ENCODE data around the gene UCN3.
"Not testable (repeated sequence)": the region's sequence is repeated elsewhere in the genome, so short reads cannot be mapped to it uniquely, and the experiment has no call there.

Gene UCN3

GRCh38 chr10:5399332-5399731, 34.6 kb downstream of the UCN3 start:
- no peaks in the 10 kb centered on the region for H3K27me3 ChIP-seq (ENCODE audit: control insufficient read depth, insufficient read depth, low read length)
- H3K4me3 ChIP-seq (ENCODE audit: low read length): no peak overlapping the region
- no peaks in the 10 kb centered on the region for H3K4me1 ChIP-seq (ENCODE audit: control insufficient read depth, insufficient read depth, low read length)
- no peak overlapping the region for H3K9ac ChIP-seq (ENCODE audit: low read length)
- H3K36me3 ChIP-seq (ENCODE audit: control insufficient read depth, insufficient read depth, low read length): no peaks in the 10 kb centered on the region
- H3K27ac ChIP-seq (ENCODE audit: low read depth, low read length): no peak overlapping the region

- H3K27me3 ChIP-seq (ENCODE audit: control insufficient read depth, insufficient read depth, low read length): no peaks in the 10 kb centered on the region
- H3K4me3 ChIP-seq (ENCODE audit: low read length): no peak overlapping the region
- no peaks in the 10 kb centered on the region for H3K36me3 ChIP-seq (ENCODE audit: control insufficient read depth, insufficient read depth, low read length)
- H3K9ac ChIP-seq (ENCODE audit: low read length): no peak overlapping the region
- H3K27ac ChIP-seq (ENCODE audit: low read depth, low read length): no peak overlapping the region
- H3K4me1 ChIP-seq (ENCODE audit: control insufficient read depth, insufficient read depth, low read length): no peaks in the 10 kb centered on the region
Measured at GRCh38 chr10:5400468-5401240, 35.9 kb downstream of the UCN3 start.

- Histone ChIP-seq H3K27me3 (ENCODE audit: control insufficient read depth, insufficient read depth, low read length) (no peaks in the 10 kb centered on the region), H3K4me1 (ENCODE audit: control insufficient read depth, insufficient read depth, low read length) (no peaks in the 10 kb centered on the region), H3K9ac (ENCODE audit: low read length) (no peak overlapping the region), H3K4me3 (ENCODE audit: low read length) (no peak overlapping the region), H3K27ac (ENCODE audit: low read depth, low read length) (no peak overlapping the region), H3K36me3 (ENCODE audit: control insufficient read depth, insufficient read depth, low read length) (no peaks in the 10 kb centered on the region)
Measured at GRCh38 chr10:5402798-5403197, 38.0 kb downstream of the UCN3 start.

- Histone ChIP-seq H3K36me3 (ENCODE audit: control insufficient read depth, insufficient read depth, low read length) (no peaks in the 10 kb centered on the region), H3K9ac (ENCODE audit: low read length) (no peak within 1 kb of the TSS), H3K4me3 (ENCODE audit: low read length) (peak within 1 kb of the TSS; percentile 35), H3K27ac (ENCODE audit: low read depth, low read length) (no peak within 1 kb of the TSS), H3K27me3 (ENCODE audit: control insufficient read depth, insufficient read depth, low read length) (no peaks in the 10 kb centered on the region), H3K4me1 (ENCODE audit: control insufficient read depth, insufficient read depth, low read length) (no peaks in the 10 kb centered on the region)
Measured at GRCh38 chr10:5404208-5405041, 39.7 kb downstream of the UCN3 start, which contains the start of gene TUBAL3. Gene TUBAL3, minus strand, starts transcription at chr10:5404828. Its CDS starts 36 bp downstream, at chr10:5404792.

GRCh38 chr10:5406918-5407317, 42.2 kb downstream of the UCN3 start:
- no peak overlapping the region for H3K9ac ChIP-seq (ENCODE audit: low read length)
- no peaks in the 10 kb centered on the region for H3K27me3 ChIP-seq (ENCODE audit: control insufficient read depth, insufficient read depth, low read length)
- H3K4me3 ChIP-seq (ENCODE audit: low read length): no peak overlapping the region
- no peaks in the 10 kb centered on the region for H3K4me1 ChIP-seq (ENCODE audit: control insufficient read depth, insufficient read depth, low read length)
- no peaks in the 10 kb centered on the region for H3K36me3 ChIP-seq (ENCODE audit: control insufficient read depth, insufficient read depth, low read length)
- H3K27ac ChIP-seq (ENCODE audit: low read depth, low read length): no peak overlapping the region

GRCh38 chr10:5410787-5411186, 46.0 kb downstream of the UCN3 start:
- H3K9ac ChIP-seq (ENCODE audit: low read length); H3K27ac ChIP-seq (ENCODE audit: low read depth, low read length); H3K4me3 ChIP-seq (ENCODE audit: low read length); H3K4me1 ChIP-seq (ENCODE audit: control insufficient read depth, insufficient read depth, low read length); H3K36me3 ChIP-seq (ENCODE audit: control insufficient read depth, insufficient read depth, low read length); H3K27me3 ChIP-seq (ENCODE audit: control insufficient read depth, insufficient read depth, low read length): not testable (repeated sequence)

- H3K27me3 ChIP-seq (ENCODE audit: control insufficient read depth, insufficient read depth, low read length): no peaks in the 10 kb centered on the region
- H3K4me3 ChIP-seq (ENCODE audit: low read length): peak overlapping the region; percentile 71
- no peaks in the 10 kb centered on the region for H3K36me3 ChIP-seq (ENCODE audit: control insufficient read depth, insufficient read depth, low read length)
- H3K4me1 ChIP-seq (ENCODE audit: control insufficient read depth, insufficient read depth, low read length): no peaks in the 10 kb centered on the region
- H3K9ac ChIP-seq (ENCODE audit: low read length): no peak overlapping the region
- no peak overlapping the region for H3K27ac ChIP-seq (ENCODE audit: low read depth, low read length)
Measured at GRCh38 chr10:5411941-5412276, 47.1 kb downstream of the UCN3 start.

GRCh38 chr10:5412277-5412941, 47.6 kb downstream of the UCN3 start, which contains the start of gene NET1:
Gene NET1, plus strand, starts transcription at chr10:5412557. Its CDS starts 136 bp downstream, at chr10:5412693.
- Histone ChIP-seq H3K9ac (ENCODE audit: low read length) (no peak within 1 kb of the TSS), H3K27ac (ENCODE audit: low read depth, low read length) (peak within 1 kb of the TSS; percentile 53), H3K27me3 (ENCODE audit: control insufficient read depth, insufficient read depth, low read length) (no peaks in the 10 kb centered on the region), H3K4me3 (ENCODE audit: low read length) (peak within 1 kb of the TSS; percentile 73), H3K4me1 (ENCODE audit: control insufficient read depth, insufficient read depth, low read length) (no peaks in the 10 kb centered on the region), H3K36me3 (ENCODE audit: control insufficient read depth, insufficient read depth, low read length) (no peaks in the 10 kb centered on the region)

GRCh38 chr10:5413012-5413938, 48.5 kb downstream of the UCN3 start:
- Histone ChIP-seq H3K36me3 (ENCODE audit: control insufficient read depth, insufficient read depth, low read length) (no peaks in the 10 kb centered on the region), H3K9ac (ENCODE audit: low read length) (no peak overlapping the region), H3K27me3 (ENCODE audit: control insufficient read depth, insufficient read depth, low read length) (no peaks in the 10 kb centered on the region), H3K27ac (ENCODE audit: low read depth, low read length) (peak overlapping the region; percentile 37), H3K4me3 (ENCODE audit: low read length) (peak overlapping the region; percentile 73), H3K4me1 (ENCODE audit: control insufficient read depth, insufficient read depth, low read length) (no peaks in the 10 kb centered on the region)

- H3K9ac ChIP-seq (ENCODE audit: low read length): no peak overlapping the region
- H3K36me3 ChIP-seq (ENCODE audit: control insufficient read depth, insufficient read depth, low read length): no peaks in the 10 kb centered on the region
- H3K4me1 ChIP-seq (ENCODE audit: control insufficient read depth, insufficient read depth, low read length): no peaks in the 10 kb centered on the region
- no peak overlapping the region for H3K4me3 ChIP-seq (ENCODE audit: low read length)
- no peaks in the 10 kb centered on the region for H3K27me3 ChIP-seq (ENCODE audit: control insufficient read depth, insufficient read depth, low read length)
- no peak overlapping the region for H3K27ac ChIP-seq (ENCODE audit: low read depth, low read length)
Measured at GRCh38 chr10:5416981-5417380, 52.2 kb downstream of the UCN3 start.

- Histone ChIP-seq H3K27ac (ENCODE audit: low read depth, low read length) (no peak overlapping the region), H3K9ac (ENCODE audit: low read length) (no peak overlapping the region), H3K4me1 (ENCODE audit: control insufficient read depth, insufficient read depth, low read length) (no peaks in the 10 kb centered on the region), H3K36me3 (ENCODE audit: control insufficient read depth, insufficient read depth, low read length) (no peaks in the 10 kb centered on the region), H3K27me3 (ENCODE audit: control insufficient read depth, insufficient read depth, low read length) (no peaks in the 10 kb centered on the region), H3K4me3 (ENCODE audit: low read length) (no peak overlapping the region)
Measured at GRCh38 chr10:5418584-5418983, 53.8 kb downstream of the UCN3 start.
